GM21529 (cell line): ENCODE results near the gene ASB1.

Experiments
- ATAC-seq: cut with Tn5 transposase; IDR thresholded peaks from one replicate; pipeline ENCODE4 v1.9.1; 2021; ENCODE audit not compliant: unreplicated experiment

Gene ASB1

DNA sequence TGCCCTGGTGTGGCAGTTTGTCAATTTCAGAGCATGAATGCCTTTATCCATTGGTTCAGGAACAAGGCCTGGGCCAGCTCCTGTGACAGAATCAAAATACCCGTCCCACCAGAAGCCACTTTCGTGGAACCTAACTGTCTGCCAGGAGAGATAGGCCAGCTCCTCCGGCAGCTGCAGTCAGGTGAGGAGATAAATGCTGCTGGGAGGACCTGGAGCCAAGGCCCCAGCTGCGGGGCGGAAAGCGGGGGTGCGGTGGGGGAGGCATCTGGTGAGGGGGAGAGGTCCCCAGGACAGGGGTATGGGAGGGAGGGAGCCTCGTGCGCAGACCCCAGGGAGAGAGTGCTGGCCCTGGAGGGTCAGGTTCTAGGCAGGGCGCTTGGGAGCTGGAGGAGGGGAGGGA lies 4.4 kb upstream of the ASB1 start:
- no peak for ATAC-seq

DNA sequence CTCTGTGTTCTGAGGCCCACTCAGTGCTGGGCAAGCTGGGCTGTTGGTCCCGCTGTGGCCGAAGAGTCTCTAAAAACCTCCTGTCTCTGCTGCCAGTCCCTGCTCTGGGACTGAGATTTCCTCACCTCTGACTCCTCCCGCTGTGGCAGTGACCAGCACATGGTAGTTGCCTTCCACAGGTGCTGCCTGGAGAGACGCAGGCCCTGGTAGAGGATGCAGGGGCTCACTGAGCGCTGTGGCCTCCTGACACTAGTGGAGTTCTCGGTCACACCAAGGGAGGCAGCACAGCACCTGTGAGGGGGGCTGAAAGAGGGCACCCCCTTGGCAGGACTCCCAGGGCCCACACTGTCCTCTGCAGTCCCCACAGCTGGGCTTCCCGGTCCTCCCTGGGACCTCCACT lies 3.8 kb upstream of the ASB1 start:
- no peak for ATAC-seq

DNA sequence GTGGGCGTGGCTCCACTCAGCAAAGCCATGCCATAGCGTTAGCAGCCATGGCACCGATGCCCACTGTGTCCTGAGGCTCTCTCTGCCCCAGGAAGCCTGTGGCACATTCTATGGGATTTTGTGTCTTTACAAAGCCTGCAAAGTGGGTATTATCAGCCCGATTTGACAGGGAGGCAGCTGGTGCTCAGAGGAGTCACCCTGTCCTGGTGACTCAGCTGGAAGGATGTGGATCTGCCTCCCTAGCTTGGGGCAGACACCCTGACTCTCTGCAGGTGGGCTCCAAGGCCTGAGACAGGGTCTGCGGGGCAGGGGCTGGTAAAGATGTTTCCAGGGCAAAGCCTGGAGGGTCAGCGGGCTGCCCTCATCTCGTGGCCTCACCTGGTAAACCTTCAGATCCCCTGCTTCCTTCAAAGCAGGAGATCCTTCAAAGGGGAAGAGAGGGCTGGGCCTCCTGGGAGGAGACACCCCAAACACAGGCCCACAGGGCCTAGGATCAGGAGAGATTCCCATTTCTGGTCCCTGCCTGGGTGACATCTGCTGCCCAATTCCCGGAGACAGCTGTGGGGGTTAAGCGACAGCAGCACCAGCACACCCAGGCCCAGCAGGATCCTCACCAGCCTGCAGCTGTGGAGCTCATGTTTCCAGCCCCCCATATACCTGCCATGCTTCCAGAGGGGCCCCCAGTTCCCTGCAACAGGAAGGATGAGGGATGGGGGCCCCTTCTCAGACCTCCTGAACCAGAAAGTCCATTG lies 3.0 kb upstream of the ASB1 start:
- ATAC-seq: no peak

DNA sequence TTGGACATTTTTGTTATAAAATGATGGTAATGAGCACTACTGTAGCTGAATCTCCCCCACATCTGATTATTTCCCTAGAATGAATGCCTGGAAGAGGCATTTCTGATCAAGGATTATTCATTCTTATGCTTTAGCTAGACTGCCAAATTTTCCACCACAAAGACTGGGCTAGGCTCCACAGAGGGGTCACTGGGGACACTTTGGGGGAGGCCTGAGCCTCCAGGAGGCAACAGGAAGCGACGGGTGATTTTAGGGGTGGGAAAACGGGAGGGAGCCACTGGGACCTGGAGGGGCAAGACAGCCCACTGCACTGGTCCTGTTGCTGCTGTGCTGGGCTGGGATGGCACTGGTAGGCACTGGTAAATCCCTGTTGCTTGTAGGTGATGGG lies 2.4 kb upstream of the ASB1 start:
- no peak for ATAC-seq

DNA sequence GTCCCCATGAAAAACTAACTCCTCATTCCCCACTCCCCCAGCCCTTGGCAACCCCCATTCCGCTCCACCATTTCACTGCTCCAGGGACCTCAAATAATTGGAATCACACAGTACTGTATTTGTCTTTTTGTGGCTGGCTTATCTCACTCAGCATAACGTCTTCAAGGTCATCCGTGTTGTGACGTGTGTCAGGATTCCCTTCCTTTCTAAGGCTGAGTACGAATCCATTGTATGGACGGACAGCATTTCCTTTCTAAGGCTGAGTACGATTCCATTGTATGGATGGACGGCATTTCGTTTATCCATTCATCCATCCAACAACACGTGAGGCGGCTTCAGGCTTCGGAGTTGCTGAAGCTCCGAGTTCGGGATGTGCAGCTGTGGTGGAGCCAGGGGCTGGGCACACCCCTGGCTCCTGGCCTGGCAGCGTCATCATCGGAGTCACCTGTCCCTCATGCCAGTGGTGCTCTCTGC lies 1.2 kb upstream of the ASB1 start:
- no peak for ATAC-seq

DNA sequence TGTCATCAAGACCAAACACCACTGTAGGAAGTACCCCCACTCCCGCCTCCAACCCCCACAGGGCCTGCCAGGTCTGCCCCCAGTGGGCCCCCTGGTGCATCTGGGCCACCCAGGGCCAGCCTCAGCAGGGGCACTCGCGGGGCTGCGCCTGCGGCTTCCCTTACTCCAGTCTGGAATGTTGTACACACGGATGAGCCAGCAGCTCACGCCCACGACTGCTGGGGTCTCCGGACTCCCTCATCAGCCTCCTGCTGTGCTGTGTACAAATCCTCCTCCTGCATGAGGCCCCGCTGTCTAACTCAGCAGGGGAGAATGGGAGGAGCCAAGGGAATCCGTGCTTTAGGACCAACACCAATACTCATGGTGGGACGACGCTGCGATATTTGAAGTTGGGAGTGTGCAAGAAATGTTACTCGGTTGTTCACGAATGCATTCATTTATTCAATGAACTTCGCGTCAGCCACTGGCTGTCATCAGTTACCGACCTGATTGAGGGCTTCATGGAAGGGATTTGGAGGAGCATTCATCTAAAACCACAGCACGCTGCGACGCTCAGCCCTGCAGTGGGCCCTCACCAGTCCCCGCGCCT lies 654 bp upstream of the ASB1 start:
- ATAC-seq: peak; percentile 20

DNA sequence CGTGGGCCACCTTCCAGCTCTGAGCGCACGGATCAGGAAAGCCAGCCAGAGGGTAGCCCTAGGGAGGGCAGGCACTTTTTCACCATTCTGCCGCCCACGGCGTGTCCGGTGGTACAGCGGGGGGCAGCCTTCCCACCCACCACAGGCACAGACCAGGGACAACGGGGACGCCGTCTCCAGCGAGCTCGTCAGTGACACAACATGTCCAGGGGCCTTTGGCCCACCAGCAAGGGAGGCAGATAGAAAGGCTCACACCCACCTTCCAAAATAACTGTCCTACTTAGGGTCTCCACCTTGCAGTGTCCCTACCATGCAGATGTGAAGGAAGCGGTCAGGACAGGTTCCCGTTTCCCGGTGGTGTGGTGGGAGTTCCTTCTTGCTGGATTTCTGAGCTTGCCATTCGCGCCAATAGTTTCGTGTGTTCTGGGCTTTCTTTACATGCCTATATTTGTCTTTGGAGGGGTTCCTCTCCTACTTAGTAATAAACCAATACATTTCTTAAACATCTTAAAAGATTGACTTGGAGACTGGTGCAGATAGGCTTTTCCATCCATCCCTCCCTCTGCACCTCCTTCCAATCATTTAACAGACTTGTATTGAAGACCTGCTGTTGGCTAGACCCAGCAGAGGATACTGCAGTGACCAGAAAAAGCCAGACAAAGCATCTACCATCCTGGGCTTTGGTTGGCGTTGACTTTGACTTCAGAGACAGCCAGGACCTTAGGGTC lies 872 bp downstream of the ASB1 start:
- ATAC-seq: no peak

DNA sequence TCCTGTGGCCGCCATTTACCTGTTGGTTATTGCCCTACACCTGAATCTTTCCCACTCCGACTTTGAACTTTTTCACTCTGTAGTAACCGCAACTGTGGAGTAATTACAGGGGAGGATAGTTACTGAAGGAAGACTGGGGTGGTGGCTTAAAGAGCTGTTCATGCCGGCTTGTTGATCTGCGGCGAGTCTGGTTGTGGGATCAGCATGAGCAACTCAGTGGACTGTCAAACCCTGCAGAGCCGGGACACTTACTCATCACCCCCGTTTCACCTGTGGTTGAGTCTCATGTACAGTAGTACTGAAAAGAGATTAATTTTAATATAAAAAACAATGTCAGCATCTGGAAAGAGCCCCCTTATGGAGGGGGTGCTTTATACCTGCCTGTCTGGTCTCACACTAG lies 2.1 kb downstream of the ASB1 start:
- ATAC-seq: no peak

DNA sequence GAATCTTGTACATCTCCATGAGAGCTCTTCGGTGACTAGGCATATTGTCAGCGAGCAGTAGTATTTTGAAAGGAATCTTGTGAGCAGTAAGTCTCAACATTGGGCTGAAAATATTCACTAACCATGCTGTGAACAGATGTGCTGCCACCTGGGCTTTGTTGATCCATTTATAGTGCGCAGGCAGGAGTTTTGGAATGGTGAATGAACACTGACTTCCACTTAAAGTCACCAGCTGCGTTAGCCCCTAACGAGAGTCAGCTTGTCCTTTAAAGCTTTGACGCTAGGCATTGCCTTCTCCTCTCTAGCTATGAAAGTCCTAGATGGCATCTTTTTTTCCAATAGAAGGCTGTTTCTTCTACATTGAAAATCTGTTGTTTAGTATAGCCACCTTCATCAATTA lies 4.1 kb downstream of the ASB1 start:
- ATAC-seq: no peak

DNA sequence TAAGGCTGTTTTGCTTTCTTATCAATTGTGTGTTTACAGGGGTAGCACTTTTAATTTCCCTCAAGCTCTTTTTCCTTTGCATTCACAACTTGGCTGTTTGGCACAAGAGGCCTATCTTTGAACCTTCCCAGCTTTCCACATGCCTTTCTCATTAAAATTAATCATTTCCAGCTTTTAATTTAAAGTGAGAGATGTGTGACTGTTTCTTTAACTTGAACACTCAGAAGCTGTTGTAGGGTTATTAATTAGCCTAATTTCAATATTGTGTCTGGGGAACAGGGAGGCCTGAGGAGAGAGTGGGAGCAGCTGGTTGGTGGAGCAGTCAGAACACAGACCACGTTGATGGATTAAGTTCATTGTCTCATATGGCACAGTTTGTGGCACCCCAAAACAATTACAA lies 4.7 kb downstream of the ASB1 start:
- ATAC-seq: no peak

DNA sequence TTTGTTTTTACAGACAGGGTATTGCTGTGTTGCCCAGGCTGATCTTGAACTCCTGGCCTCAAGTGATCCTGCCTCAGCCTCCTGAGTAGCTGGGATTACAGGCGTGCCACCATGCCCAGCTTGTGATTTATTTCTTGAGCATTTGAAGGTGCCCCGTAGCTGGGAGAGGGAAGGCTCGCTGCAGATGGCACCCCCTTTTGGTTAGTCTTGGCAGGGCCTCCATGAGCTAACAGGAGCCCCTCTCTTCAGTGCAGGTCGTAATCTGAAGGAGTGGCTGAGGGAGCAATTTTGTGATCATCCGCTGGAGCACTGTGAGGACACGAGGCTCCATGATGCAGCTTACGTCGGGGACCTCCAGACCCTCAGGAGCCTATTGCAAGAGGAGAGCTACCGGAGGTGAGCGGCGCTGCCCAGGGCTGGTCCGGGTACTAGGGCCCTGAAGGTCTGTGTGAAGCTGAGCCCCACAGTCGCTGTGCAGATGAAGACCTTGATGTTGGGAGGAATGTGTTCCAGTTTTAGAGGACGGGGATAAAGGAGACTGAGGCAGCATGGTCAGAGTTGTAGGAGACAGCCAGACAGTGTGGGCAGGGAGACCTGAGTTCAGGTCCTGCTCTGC lies 6.7 kb downstream of the ASB1 start:
- ATAC-seq: no peak

DNA sequence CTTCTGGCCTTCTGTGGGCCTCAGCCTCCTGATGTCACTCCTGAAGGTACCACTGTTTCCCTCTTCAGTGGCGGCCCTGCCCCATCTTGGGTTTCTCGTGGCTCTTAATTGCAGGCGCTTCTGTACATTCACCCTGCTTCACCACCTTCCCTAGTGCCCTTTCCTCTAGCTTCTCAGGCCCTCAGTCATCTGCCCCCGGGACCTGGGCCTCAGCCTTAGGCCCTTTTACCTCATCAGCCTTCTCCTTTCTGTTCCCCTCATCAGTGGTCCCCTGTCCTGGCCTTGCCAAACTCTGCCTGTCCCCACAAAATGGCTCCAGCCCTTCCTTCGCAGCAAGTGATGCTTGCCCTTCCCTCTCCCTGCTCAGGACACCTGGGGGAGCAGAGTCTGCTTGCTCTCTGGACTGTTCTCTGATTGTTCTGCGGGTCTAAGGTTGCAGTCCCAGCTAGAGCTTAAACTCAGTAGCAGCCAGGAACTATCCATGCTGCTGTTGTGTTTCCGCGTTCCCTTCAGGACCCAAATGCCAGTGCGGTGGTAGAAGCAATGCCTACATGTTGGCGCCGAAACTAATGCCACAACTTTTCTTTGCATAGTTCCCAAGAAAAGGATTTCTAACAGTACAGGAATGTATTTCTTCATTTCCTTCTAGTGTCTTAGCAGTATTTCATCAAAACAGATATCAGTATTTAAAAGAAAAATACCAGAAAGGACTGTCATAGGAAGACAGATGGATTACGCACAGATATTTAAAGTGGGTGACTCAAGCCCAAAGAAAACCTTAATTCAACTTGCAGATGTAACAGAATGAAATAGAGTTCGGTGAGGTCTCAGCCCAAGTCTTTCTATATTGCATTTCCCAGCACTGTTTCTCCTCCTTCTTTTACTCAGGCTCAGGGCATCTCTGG lies 7.5 kb downstream of the ASB1 start:
- ATAC-seq: no peak

DNA sequence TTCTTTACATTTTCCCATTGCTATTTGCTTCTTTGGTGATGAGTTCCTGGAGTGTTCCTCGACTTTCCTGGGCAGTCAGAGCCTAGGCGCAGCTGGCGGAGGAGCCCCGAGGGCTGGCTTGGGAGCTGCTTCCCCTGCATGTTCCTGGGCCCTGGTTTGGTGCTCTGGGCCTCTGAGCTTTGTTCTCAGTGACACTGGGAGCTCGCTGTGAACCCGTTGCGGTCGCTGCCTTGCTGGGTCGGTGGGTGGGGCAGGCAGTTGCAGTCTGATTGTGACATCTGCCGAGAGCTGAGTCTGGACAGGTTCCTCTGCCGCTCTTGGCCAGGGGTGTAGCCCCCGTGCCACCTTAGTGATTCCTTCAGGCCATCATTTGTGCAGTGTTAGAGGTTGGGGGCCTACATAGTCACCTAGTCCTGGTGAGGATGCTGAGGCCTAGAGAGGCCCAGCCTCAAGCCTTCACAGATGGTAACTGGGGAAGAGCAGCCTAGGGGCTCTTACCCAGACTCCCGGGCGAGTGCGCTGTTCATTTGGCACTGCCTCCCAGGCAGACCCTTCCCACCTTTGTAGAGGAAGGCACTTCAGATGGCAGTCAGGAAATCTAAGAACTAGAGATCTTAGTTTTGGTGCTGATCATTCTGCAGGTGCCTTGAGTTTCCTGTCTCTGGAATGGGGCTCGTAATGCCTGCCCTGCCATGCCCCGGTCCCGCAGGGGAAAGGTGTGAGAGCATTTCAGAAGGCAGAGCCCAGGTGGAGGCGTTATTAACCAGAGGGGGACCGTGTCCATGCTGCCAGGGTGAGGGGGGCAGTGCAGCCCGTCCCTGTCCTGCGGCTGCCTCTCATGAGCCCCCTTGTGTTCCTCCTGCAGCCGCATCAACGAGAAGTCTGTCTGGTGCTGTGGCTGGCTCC lies 8.4 kb downstream of the ASB1 start:
- ATAC-seq: no peak

DNA sequence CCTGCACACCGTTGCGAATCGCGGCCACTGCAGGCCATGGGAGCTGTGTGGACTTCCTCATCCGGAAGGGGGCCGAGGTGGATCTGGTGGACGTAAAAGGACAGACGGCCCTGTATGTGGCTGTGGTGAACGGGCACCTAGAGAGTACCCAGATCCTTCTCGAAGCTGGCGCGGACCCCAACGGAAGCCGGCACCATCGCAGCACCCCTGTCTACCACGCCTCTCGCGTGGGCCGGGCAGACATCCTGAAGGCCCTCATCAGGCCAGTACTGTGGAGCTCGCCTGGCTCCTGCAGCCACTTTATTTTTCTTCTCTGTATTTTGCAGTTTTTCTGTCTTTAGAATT lies 9.0 kb downstream of the ASB1 start:
- ATAC-seq: no peak

DNA sequence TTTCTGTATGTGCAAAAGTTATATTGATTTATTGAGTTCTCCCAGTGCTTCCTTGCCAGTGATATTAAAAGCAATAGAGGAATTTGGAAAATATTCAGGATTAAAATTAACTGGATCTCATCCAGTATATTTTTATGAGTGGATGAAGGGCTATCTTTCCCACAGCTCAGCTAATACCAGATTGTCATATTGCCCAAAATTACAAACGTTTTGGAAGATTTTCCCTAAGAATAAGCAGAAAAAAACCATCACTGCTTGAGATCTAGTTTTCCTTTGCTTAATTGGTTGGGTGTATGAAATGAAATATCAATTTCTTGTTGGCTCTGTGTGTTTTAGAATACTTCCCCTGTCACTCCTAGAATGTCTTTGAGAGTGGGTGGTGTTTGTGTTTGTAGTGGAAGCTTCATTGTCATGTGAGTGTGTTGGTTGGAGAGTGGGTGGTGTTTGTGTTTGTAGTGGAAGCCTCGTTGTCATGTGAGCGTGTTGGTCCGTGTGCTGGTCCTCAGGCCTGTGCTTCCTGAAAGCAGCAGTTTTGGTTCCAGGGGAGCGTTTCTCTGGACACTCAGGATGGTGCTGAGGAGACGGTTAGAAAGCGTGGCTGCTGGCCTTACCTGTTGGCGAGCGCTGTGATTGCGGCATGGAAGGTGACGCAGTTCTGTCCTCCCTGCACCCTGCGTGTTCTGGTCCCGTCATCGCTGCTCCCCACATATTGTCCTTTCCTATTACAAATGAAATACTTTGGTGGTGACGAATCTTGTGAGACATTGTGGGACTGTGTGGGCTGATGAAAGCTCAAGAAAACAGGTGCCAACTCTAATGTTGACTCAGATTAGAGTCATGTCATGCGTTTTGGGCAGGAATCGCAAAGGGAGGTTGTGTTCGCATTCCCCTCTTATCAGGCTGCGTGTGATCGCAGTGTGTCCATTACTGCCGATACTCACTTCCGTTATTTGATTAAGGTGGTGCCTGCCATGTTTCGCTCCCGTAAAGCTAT lies 12.4 kb downstream of the ASB1 start:
- no peak for ATAC-seq

DNA sequence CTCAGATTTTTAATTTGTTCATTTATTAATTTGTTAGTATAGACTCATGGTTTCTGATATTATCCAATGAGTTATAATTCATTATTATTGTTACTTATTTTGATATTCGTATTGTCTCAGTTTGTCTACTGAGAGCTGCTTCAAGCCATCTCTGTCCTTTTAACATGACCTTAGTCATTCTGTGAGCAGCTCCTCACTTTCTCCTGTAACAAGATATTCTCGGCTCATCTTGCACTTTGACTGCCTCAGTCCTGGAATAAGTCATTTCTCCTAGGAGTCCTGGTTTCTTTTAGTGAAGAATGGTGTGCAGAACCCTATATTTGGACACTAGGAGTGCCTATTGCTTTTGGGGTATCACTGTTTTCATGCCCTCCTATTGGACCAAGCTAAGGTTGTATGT lies 13.2 kb downstream of the ASB1 start:
- no peak for ATAC-seq

DNA sequence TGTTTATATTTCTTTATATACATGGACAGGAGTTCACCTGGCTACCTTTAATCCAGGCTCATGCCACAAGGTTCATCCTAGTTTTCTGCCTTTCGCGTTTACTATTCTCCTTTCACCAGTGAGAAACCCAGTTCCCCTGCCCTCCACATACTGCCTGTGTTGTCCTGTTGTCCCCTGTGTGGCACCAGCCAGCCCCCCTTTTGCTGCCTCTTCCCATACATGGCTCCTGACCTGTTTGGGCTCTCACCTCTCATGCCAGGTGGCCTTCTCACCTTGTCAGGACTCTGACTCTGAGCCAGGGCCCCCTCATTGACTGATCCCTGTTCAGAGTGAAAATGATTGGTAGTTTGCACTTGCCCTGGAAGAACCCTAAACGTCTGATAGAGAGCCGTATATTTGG lies 13.6 kb downstream of the ASB1 start:
- no peak for ATAC-seq

DNA sequence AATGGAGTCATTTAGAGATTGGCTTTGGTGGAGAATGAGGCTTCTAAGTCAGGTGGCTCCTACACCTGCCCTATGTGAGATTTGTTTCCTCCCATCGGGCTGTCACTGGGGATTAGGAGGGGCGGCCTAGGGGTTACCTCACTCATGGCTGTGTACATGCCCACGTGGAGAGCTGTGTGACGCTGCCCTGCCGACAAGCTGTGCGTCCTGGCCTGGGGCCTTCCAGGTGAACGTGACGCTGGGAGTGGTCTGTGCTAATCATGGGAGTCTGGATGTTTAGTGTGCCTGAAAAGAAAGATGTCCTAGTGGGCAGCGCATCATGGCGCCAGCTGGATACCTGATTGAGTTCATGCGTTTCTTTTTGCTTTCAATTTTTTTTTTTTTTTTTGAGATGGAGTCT lies 14.0 kb downstream of the ASB1 start:
- ATAC-seq: no peak
